ENCODE data around the gene PATE4. TPM values are rescaled to one million over a fixed set of nuclear protein-coding genes. Genes with fewer than 3 reads are reported as not detected.
A peak's percentile ranks its signal among the peaks of the same experiment; 100 is the strongest.

The PATE4 gene
- total RNA-seq, 1 donor from 2014 or later: not detected

GRCh38 chr11:125887373-125888324 lies 54.5 kb downstream of the PATE4 start, which contains the start of gene HYLS1:
TSS of gene HYLS1 (plus strand) at chr11:125887668. CDS start at chr11:125899369, 11,701 bp downstream.
- peak; percentile 95 for DNase-seq
- TF ChIP-seq CTCF (IDR thresholded peaks at IDR 0.05; ENCODE audit: borderline replicate concordance): peak; percentile 59
- Histone ChIP-seq H3K36me3 (peaks cover 1% of the 10 kb centered on the region), H3K27ac (replicated peaks) (peak within 1 kb of the TSS; percentile 97), H3K4me1 (peaks cover 37% of the 10 kb centered on the region), H3K4me3 (peak within 1 kb of the TSS; percentile 81), H3K27me3 (ENCODE audit: low read depth) (no peaks in the 10 kb centered on the region), H3K9me3 (replicated peaks) (no peaks in the 10 kb centered on the region)
- intact Hi-C loops (cut with micrococcal nuclease): no loop called here

Other genes with a start within 250 kb of the PATE4 start
- gene STT3A, start 240.5 kb upstream of the PATE4 start, total RNA-seq: 57.6 TPM
- 1.6 TPM for gene CHEK1, start 208.2 kb upstream of the PATE4 start, total RNA-seq
- not detected for gene ACRV1, start 152.5 kb upstream of the PATE4 start, total RNA-seq
- gene PATE1, start 87.0 kb upstream of the PATE4 start, total RNA-seq: not detected
- gene PATE2, start 54.5 kb upstream of the PATE4 start, total RNA-seq: not detected
- gene PATE3, start 45.2 kb upstream of the PATE4 start, total RNA-seq: not detected
- gene HYLS1, start 54.4 kb downstream of the PATE4 start, total RNA-seq: 4.5 TPM
- gene PUS3, start 69.9 kb downstream of the PATE4 start, total RNA-seq: 7.7 TPM
- gene DDX25, start 71.2 kb downstream of the PATE4 start, total RNA-seq: 0.14 TPM
- gene VSIG10L2, start 112.7 kb downstream of the PATE4 start, total RNA-seq: 0.08 TPM
- gene CDON, start 229.6 kb downstream of the PATE4 start, total RNA-seq: 9.9 TPM